Gastrocnemius medialis (tissue), 4 donors: ENCODE data around the gene C5orf15.

ENCODE experiments used
- CTCF ChIP-seq, 5 experiments: fragments of 450-650 bp in 3 of 5; fragments of 200-600 bp in 2 of 5; sonication (generic) in 2 of 5; IDR thresholded peaks in 4 of 5; conservative IDR thresholded peaks in 1 of 5; 1 replicate in 4 of 5; 2 replicates in 1 of 5; pipeline ENCODE4 v1.5.1; 2016 to 2019; ENCODE audit warnings: antibody characterized with exemption in 5 of 5, mild to moderate bottlenecking in 3 of 5, moderate library complexity in 3 of 5
- POLR2A ChIP-seq, 2 donors: fragments of 450-650 bp; IDR thresholded peaks; one replicate each; pipeline ENCODE4 v1.6.1; 2017; ENCODE audit warnings: antibody characterized with exemption in 2 of 2, mild to moderate bottlenecking in 2 of 2, moderate library complexity in 2 of 2

GRCh38 chr5:133953568-133954145 lies 14.8 kb downstream of the C5orf15 start:
- TF ChIP-seq POLR2A (IDR thresholded peaks at IDR 0.05) (no peak), CTCF (IDR thresholded peaks at IDR 0.05 in 4 of 5, conservative IDR thresholded peaks at IDR 0.05 in 1 of 5) (no peak)
